IPS-20b (cell line): ENCODE results near the gene ANKS4B.
"Not testable (repeated sequence)": the region's sequence is repeated elsewhere in the genome, so short reads cannot be mapped to it uniquely, and the experiment has no call there.

Experiments
- H3K27ac ChIP-seq: one replicate; pipeline ENCODE4 v1.5.1; 2013; ENCODE audit warnings: low read length
- H3K27me3 ChIP-seq: 2 replicates; pipeline ENCODE4 v1.6.1; 2013; ENCODE audit warnings: mild to moderate bottlenecking, low read length, inconsistent platforms; ENCODE audit not compliant: insufficient read depth
- H3K36me3 ChIP-seq: 2 replicates; pipeline ENCODE4 v1.6.1; 2013; ENCODE audit warnings: low read depth, mild to moderate bottlenecking, inconsistent platforms, low read length, moderate library complexity; ENCODE audit not compliant: insufficient read depth
- H3K4me1 ChIP-seq: 2 replicates; pipeline ENCODE4 v1.6.1; 2013; ENCODE audit warnings: mild to moderate bottlenecking, control low read depth, inconsistent platforms, low read length, moderate library complexity; ENCODE audit not compliant: insufficient read depth
- H3K4me3 ChIP-seq: 2 replicates; pipeline ENCODE4 v1.5.1; 2013; ENCODE audit warnings: mild to moderate bottlenecking, low read length, inconsistent platforms
- H3K9ac ChIP-seq: 2 replicates; pipeline ENCODE4 v1.6.1; 2013; ENCODE audit warnings: low read depth, mild to moderate bottlenecking, inconsistent platforms, low read length, moderate library complexity
- H3K9me3 ChIP-seq: 2 replicates; pipeline ENCODE4 v1.6.1; 2013; ENCODE audit warnings: mild to moderate bottlenecking, low read depth, low read length, inconsistent platforms; ENCODE audit not compliant: insufficient read depth

ANKS4B gene

DNA sequence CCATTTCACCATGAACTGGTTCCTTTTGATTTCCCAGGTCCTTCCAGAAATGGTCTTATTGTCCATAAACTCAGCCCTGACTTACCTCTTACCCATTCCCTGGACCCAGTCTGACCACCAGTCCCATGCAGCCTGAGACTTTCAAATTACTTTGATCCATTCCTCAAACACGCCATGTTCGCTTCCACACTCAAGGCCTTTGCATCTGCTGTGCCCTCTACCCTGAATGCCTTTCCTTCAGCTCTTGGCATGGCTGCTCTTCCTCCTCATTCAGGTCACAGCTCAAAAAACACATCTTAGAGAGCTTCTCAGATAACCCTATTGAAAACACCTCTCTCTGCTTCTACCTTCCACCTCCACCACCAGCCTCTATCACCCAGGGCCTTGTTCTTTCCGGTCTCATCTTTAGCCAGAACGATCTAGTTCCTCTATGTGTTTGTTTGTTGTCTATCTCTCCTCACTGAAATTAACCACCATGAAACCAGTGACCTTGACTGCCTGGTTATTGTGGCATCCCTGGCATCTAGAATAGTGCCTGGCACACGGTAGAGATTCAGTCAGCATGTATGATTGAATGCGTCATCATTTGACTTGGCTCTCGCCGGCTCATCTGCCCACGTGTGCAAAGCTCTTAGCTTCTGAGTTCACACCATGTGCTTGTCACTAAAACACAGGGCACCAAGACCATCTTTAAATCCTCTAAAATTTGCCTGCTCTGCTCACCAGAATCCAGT, 31.8 kb downstream of the ANKS4B start:
- no peaks in the 10 kb centered on the region for H3K9me3 ChIP-seq
- no peaks in the 10 kb centered on the region for H3K4me1 ChIP-seq
- H3K27ac ChIP-seq = no peak overlapping the region
- H3K36me3 ChIP-seq = no peaks in the 10 kb centered on the region
- H3K9ac ChIP-seq = no peak overlapping the region
- H3K27me3 ChIP-seq = no peaks in the 10 kb centered on the region
- H3K4me3 ChIP-seq = no peak overlapping the region

DNA sequence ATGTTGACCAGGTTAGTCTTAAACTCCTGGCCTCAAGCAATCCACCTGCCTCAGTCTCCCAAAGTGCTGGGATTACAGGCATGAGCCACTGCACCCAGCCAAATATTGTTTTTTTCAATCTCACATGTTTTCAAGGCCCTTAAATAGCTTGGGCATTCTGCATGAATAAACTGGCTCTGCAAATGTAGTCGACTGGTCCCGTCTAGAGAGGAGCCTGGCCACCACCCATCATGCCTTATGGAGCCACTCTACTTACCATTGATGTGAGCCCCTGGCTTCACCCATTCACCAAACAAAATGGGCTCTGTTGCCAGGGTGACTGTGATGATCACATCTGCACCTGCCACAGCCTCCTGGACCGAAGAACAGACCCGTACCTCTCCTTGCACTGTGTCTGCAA, 33.8 kb downstream of the ANKS4B start:
- Histone ChIP-seq H3K36me3 (no peaks in the 10 kb centered on the region), H3K9me3 (no peaks in the 10 kb centered on the region), H3K27ac (no peak overlapping the region), H3K4me1 (no peaks in the 10 kb centered on the region), H3K4me3 (no peak overlapping the region), H3K27me3 (no peaks in the 10 kb centered on the region), H3K9ac (no peak overlapping the region)

DNA sequence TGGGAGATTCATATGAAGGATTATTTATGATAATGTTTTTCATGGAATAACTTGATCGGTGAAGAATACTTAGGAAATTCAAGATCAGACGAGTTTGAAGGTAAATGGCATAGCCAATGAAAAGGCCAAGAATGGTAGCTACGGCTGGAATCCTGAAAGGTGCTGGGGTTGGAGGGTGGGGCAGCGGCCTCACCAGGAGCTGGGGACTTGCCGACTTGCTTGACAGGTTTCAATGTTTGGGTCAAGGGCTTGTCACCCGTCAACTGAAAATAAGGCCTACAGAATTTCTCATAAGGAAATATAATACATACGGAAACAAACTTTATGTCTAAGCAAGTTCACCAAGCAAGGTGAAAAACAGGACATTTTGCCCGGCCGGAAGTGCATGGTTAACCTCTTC, 34.7 kb downstream of the ANKS4B start:
- no peak overlapping the region for H3K9ac ChIP-seq
- H3K27ac ChIP-seq = no peak overlapping the region
- H3K9me3 ChIP-seq = no peaks in the 10 kb centered on the region
- H3K27me3 ChIP-seq = no peaks in the 10 kb centered on the region
- H3K36me3 ChIP-seq = no peaks in the 10 kb centered on the region
- no peak overlapping the region for H3K4me3 ChIP-seq
- no peaks in the 10 kb centered on the region for H3K4me1 ChIP-seq

DNA sequence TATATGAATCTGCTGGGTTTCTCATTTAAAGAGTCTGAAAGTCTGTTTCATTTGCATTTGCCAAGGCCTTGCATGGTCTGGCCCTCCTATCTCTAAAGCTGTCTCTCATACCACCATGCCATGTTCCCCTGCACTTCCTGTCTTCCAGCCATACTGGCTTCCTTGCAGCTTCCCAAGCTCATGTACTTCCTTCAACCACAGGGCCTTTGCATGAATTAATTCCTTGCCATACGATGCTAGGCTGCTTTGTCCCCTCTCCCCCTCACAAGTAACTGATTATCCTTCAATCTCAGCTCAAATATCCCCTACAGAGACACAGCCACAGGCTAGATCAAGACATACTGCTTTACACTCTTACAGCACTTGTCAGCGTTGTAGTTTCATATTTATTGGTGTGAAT, 38.8 kb downstream of the ANKS4B start:
- Histone ChIP-seq H3K27me3 (peaks cover 18% of the 10 kb centered on the region), H3K4me1 (peaks cover 2% of the 10 kb centered on the region; the same call in 1 of the 2 replicates), H3K36me3 (no peaks in the 10 kb centered on the region)

DNA sequence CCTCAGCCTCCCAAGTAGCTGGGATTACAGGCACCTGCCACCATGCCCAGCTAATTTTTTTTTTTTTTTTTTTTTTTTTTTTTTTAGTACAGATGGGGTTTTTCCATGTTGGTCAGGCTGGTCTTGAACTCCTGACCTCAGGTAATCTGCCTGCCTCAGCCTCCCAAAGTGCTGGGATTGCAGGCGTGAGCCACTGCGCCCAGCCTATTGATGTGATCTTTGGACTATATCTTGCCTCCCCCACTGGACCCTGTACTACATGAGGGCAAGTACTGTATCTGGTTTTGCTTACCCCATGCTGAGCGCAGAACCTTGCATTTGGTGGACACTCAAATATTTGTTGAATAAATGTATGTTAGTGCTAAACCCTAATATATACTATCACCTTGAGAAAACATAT, 39.3 kb downstream of the ANKS4B start:
- not testable (repeated sequence) for H3K4me1 ChIP-seq, H3K9ac ChIP-seq, H3K4me3 ChIP-seq, H3K9me3 ChIP-seq, H3K27ac ChIP-seq, H3K36me3 ChIP-seq
- H3K27me3 ChIP-seq = peaks cover 23% of the 10 kb centered on the region

More for the DNA sequence above, 38.8 kb downstream of the ANKS4B start:
- Histone ChIP-seq H3K4me3 (no peak overlapping the region), H3K9ac (no peak overlapping the region), H3K27ac (no peak overlapping the region), H3K9me3 (no peaks in the 10 kb centered on the region)

DNA sequence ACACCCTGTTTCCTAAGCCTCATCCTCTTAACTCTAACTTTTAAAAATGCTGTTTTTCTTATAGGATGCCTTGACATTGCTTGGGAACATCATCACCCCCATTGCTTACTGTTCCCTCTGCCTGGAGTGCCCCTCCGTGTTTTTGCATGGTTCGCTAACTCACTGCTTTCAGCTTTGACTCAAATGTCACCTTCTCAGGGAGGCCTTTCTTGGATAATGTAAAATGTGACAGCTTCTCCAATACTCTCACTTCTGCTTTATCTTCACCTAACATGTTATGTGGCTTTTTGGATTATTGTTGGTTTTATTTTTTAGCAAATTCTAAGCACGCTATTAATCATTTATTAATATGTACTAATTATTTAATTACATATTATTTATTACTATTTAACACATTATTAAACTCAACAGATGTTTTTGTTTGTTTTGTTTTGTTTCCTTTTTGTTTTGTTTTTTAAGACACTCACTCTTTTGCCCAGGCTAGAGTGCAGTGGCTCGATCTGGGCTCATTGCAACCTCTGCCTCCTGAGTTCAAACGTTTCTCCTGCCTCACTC, 40.8 kb downstream of the ANKS4B start:
- no peak overlapping the region for H3K9ac ChIP-seq
- H3K27ac ChIP-seq = no peak overlapping the region
- H3K9me3 ChIP-seq = no peaks in the 10 kb centered on the region
- H3K4me1 ChIP-seq = peaks cover 6% of the 10 kb centered on the region; the same call in 1 of the 2 replicates
- H3K4me3 ChIP-seq = no peak overlapping the region
- no peaks in the 10 kb centered on the region for H3K36me3 ChIP-seq
- H3K27me3 ChIP-seq = peaks cover 36% of the 10 kb centered on the region

DNA sequence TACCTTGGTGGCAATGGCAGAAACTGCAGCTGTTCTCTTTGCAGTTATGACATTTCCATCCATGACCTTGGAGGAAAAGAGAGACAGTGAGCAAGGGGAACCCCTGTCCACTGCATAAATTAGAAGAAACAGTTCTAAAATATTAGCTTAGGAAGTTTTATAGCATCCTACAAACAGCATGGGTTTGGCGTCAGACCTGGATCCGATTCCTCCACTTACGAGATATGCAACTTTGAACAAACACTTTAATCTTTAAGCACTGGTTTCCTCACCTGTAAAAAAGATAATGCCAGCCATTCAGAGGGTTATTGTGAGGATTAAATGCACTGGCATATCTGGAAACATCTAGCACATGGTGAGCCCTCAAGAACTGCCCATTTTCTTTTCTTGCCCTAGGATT, 42.0 kb downstream of the ANKS4B start:
- Histone ChIP-seq H3K36me3 (no peaks in the 10 kb centered on the region), H3K4me1 (peaks cover 6% of the 10 kb centered on the region; the same call in 1 of the 2 replicates), H3K27ac (no peak overlapping the region), H3K4me3 (no peak overlapping the region), H3K27me3 (peaks cover 42% of the 10 kb centered on the region), H3K9me3 (no peaks in the 10 kb centered on the region), H3K9ac (no peak overlapping the region)

DNA sequence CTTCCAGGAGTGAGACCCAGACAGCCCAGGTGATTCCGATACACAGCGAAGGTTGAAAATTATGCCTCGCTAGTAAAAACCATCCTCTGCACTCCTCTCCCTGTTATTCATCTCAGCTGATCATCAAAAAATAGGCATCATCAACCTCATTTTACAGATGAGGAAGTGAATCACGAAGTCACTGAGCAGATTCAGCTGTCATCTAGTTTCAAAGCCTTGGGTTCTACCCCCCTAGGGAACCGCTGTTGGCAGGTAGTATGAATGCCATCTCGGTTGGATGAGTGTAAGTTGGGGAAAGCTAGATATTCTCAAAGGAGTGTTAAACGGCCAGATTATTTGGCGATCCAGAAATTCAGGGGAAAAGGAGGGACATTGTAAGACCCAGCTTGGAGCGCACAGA, 42.6 kb downstream of the ANKS4B start:
- H3K27me3 ChIP-seq = peaks cover 42% of the 10 kb centered on the region
- H3K27ac ChIP-seq = no peak overlapping the region
- no peaks in the 10 kb centered on the region for H3K9me3 ChIP-seq
- H3K4me1 ChIP-seq = peaks cover 6% of the 10 kb centered on the region; the same call in 1 of the 2 replicates
- H3K4me3 ChIP-seq = no peak overlapping the region
- H3K36me3 ChIP-seq = no peaks in the 10 kb centered on the region
- no peak overlapping the region for H3K9ac ChIP-seq

DNA sequence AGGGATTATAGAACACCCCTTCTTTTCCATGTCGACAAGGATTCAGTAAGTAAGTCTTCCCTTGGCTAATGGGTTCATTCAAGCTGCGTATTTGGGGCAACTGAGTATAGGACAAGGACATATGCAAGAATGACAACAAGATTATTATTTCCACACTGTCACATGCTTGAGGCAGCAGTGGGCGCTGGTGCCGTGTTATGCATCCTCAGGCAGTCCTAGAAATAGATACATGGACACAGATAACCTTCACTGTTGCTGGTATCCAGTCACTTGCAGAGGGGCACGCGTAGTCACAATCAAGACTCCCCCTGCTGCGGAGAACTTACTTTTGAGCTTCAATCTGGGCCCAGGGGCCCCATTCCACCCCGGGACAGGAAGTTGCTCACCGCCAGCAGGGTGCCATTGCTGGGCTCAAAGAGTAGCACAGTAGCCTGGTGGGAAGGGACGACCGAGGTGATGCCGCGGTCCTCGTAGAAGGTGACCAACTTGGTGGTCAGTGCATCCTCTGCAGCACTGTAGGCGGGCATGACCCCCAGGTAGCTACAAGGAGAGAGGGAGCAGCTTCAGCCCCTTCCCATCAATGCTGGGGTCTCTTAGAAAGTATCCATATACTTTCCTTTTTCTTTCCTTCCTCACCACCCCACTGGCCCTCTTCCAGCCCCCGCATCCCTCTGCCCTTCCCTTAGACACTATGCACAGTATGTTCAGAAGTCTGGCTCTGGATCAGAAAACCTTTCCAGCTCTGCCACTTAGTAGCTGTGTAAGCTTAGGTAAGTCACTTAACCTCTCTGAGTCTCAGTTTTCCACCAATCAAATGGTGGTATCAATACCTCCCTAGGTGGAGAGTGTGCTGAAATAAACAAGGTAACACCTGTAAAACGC, 43.8 kb downstream of the ANKS4B start:
- peaks cover 42% of the 10 kb centered on the region for H3K27me3 ChIP-seq
- H3K9me3 ChIP-seq = no peaks in the 10 kb centered on the region
- peak overlapping the region; percentile 85 for H3K4me3 ChIP-seq
- H3K9ac ChIP-seq = peak overlapping the region; percentile 65; the same call in 1 of the 2 replicates
- no peaks in the 10 kb centered on the region for H3K36me3 ChIP-seq
- no peak overlapping the region for H3K27ac ChIP-seq
- H3K4me1 ChIP-seq = peaks cover 6% of the 10 kb centered on the region; the same call in 1 of the 2 replicates

DNA sequence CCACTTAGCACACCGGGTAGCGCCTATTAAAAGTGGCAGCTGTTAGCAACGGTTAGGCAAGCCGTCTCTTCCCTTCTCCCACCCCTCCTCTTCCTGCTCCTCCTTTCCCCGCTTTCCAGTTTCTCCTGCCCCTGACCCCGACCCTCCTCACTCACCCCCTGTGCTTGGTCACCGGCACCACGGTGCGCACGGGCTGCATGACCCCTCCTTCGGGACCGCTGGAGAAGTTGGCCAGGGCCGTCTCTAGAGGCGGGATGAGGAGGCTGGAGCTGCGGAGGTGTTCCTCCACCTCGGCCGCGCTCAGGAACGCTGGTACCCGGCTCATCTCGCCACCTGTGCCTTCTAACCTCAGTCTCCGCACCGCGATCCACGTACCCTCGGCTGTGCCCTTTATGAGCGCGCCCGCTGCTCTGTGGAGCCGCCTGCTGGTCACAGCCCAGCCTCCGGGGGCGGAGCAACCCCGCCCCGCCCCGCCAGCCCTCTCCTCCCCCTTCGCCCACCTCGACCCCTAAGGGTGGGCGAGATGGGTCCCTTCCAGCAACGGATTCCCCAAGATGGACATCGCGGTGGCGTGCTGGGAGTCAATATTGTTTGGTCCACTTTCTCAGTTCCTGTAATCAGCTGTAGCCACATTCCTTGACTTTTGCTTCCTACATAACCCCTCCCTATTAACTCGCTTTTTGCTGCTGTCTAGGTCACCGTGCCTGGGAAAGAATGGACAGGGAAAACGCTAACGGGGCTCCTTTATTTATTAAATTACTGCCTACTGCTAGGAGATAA, 44.6 kb downstream of the ANKS4B start, which contains the start of gene CRYM:
Gene CRYM (minus strand): TSS at position 364 of the 780 bp plus-strand sequence. CDS start 39 bp downstream, at position 325.
- peak within 1 kb of the TSS; percentile 85 for H3K4me3 ChIP-seq
- peaks cover 42% of the 10 kb centered on the region for H3K27me3 ChIP-seq
- H3K9me3 ChIP-seq = no peaks in the 10 kb centered on the region
- no peak within 1 kb of the TSS for H3K27ac ChIP-seq
- H3K4me1 ChIP-seq = peaks cover 6% of the 10 kb centered on the region; the same call in 1 of the 2 replicates
- H3K36me3 ChIP-seq = no peaks in the 10 kb centered on the region
- peak within 1 kb of the TSS; percentile 65; the same call in 1 of the 2 replicates for H3K9ac ChIP-seq

DNA sequence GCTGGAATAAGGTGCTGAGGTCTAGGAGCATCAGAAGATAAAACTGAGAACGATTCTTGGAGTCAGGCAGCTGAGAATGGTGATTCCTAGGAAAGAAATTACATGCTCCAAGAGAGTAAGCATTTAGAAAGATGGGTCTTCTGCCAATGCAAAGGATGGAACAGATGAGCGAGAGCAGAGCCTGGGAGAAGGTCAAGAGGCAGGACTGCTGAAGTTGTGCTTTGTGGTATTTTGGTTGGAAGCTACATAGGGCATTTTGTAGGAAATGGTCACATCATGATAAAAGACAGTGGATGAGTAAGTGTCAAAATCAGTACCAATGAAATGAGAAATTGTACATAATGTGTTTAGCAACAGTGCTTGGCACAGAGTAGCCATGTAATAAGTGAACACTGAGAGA, 46.0 kb downstream of the ANKS4B start:
- peaks cover 45% of the 10 kb centered on the region for H3K27me3 ChIP-seq
- H3K9me3 ChIP-seq = no peaks in the 10 kb centered on the region
- no peaks in the 10 kb centered on the region for H3K36me3 ChIP-seq
- H3K4me3 ChIP-seq = no peak overlapping the region
- no peak overlapping the region for H3K9ac ChIP-seq
- H3K27ac ChIP-seq = no peak overlapping the region
- H3K4me1 ChIP-seq = peaks cover 6% of the 10 kb centered on the region; the same call in 1 of the 2 replicates
